Measurements from ENCODE around the gene PDE4C. TPM values are rescaled to one million over a fixed set of nuclear protein-coding genes. Genes with fewer than 3 reads are reported as not detected.

PDE4C gene
- total RNA-seq, 2 donors from 2014 or later: 0.10 TPM; not detected in 1

DNA sequence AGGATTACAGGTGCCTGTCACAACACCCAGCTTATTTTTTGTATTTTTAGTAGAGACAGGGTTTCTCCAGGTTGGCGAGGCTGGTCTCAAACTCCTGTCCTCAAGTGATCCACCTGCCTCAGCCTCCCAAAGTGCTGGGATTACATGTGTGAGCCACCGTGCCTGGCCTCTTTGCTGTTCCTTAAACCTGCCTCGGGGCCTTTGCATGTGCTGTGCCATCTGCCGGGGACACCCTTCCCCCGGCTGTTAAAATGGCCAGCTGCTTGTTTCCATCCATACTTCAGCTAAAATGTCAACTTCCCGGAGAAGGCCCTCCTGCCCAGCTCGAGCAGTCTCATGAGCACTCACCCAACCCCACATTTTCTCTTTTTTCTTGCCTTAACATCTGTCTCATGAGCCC lies 19.1 kb upstream of the PDE4C start:
- no peaks in the 10 kb centered on the region for H3K9me3 Mint-ChIP-seq
- H3K4me1 Mint-ChIP-seq (ENCODE audit: low read depth): no peaks in the 10 kb centered on the region
- DNase-seq: no peak
- H3K27me3 Mint-ChIP-seq (ENCODE audit: low read depth): no peaks in the 10 kb centered on the region
- H3K36me3 Mint-ChIP-seq (ENCODE audit: insufficient read depth in 2 of 2): no peaks in the 10 kb centered on the region
- no peak for ATAC-seq (replicated peaks in 1 of 2)
- no peak overlapping the region for H3K4me3 Mint-ChIP-seq
- H3K27ac Mint-ChIP-seq: no peak overlapping the region

DNA sequence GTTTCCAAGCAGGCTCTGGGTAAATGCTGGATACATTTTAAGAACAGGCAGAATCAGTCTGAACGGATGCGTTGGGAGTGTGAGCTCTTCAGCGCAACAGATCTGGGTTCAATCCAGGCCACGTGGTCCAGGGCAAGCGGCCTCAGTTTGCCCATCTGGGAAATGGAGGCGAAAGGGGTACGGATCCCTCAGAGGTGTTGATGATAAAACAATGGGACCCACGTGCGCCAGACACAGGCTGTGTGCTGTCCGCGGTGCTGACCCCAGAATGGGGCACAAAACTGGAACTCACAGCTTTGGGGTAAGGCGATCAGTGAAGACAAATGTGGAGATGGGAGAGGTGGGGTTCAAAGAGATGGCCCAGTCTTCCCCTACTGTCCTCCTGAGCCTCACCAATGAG lies 13.1 kb upstream of the PDE4C start:
- Mint-ChIP-seq H3K4me1 (ENCODE audit: low read depth) (no peaks in the 10 kb centered on the region), H3K9me3 (no peaks in the 10 kb centered on the region), H3K27me3 (ENCODE audit: low read depth) (peaks cover 17% of the 10 kb centered on the region), H3K4me3 (no peak overlapping the region), H3K36me3 (ENCODE audit: insufficient read depth in 2 of 2) (no peaks in the 10 kb centered on the region), H3K27ac (no peak overlapping the region)
- no peak for DNase-seq
- no peak for ATAC-seq (replicated peaks in 1 of 2)

DNA sequence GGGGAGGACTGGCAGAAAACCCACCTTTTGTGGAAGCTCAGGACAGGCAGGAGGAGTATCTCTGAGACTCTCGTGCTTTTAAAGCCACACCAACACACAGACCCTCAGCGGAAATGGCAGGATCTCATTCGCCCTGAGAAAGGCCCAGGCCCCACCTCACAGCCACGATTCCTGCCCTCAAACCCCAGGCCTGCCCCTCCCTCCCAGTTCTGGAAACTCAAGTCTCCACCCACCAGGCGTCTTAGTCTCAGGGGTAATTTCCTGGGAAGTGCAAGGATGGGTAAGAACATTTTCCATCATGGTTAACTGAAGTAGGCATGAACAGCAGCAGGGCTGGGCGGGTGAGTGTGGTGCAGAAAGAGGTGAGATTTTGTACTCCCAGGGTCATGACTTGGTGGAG lies 8.0 kb upstream of the PDE4C start:
- H3K4me1 Mint-ChIP-seq (ENCODE audit: low read depth): peaks cover 12% of the 10 kb centered on the region
- no peaks in the 10 kb centered on the region for H3K9me3 Mint-ChIP-seq
- H3K4me3 Mint-ChIP-seq: no peak overlapping the region
- H3K27ac Mint-ChIP-seq: no peak overlapping the region
- DNase-seq (no peak), ATAC-seq (replicated peaks in 1 of 2) (no peak)
- peaks cover 58% of the 10 kb centered on the region for H3K27me3 Mint-ChIP-seq (ENCODE audit: low read depth)
- peaks cover 0 to 3% of the 10 kb centered on the region in 2 donors for H3K36me3 Mint-ChIP-seq (ENCODE audit: insufficient read depth in 2 of 2)

DNA sequence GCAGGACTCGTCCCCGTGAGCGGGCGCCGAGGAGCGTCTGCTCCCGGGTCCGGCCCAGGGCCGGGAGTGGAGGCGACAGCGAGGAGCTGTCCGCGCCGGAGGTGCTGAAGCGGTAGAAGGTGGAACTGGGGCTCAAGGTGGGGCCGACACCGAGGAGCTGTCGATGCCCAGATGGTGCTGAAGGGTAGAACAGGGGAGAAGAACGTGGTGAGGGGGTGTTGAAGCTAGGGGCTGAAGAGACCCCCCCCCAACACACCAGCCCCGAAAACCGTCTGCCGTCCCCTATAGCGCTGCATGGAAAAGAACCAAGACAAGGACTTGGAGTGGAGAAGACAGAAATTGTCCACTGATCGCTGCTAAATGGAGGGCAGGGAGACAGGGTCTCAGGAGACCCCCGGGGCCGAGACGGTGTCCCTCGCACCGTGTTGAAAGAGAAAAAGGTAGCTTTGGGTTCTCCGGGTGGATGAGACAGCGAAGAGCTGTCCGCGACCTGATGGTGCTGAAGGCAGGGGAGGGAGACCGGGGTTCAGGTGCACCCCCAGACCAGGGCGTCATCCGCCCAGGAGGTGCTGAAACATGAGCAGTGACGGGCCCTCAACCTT lies 7.1 kb upstream of the PDE4C start:
- Mint-ChIP-seq H3K27ac (no peak overlapping the region), H3K4me1 (ENCODE audit: low read depth) (peaks cover 12% of the 10 kb centered on the region), H3K27me3 (ENCODE audit: low read depth) (peaks cover 55% of the 10 kb centered on the region), H3K9me3 (no peaks in the 10 kb centered on the region), H3K36me3 (ENCODE audit: insufficient read depth in 2 of 2) (peaks cover 0 to 3% of the 10 kb centered on the region in 2 donors), H3K4me3 (no peak overlapping the region)
- ATAC-seq (replicated peaks in 1 of 2): peak; percentile 52 to 57
- peak; percentile 51 to 65 for DNase-seq

DNA sequence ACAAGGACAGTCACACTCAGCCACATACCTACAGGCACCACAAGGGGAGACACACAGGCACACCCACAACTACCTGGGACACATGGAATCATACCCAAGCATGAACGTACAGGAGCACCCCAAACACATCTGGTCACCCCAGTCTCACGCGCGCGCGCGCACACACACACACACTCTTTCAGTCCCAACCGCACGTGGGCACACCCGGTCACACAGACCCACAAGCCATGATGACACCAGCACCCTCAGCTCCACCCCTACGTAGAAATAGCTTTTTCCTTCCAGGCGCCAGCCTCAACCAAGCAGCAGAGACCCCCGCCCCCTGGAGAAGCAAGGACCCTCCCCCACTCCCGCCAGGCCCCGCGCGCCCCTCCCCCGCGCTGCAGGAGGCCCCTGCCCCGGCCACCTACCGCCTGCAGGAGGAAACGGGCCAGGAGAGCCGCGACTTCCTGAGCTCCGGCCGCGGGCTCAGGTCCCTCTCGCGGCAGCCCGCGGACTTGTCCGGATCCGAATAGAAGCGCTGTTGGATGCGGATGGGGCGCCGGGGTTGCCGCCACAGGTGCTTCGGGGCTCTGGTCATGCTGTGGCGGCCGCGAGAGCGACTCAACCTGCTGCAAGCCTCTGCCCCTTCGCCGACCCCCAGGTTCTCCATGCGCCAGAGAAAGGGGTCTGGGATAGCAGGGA lies 6.4 kb upstream of the PDE4C start:
- peak; percentile 44 to 62 for ATAC-seq (replicated peaks in 1 of 2)
- Mint-ChIP-seq H3K27me3 (ENCODE audit: low read depth) (peaks cover 59% of the 10 kb centered on the region), H3K36me3 (ENCODE audit: insufficient read depth in 2 of 2) (peaks cover 0 to 3% of the 10 kb centered on the region in 2 donors), H3K4me3 (no peak overlapping the region), H3K4me1 (ENCODE audit: low read depth) (peaks cover 12% of the 10 kb centered on the region), H3K9me3 (no peaks in the 10 kb centered on the region), H3K27ac (no peak overlapping the region)
- DNase-seq: peak in 1 of 2 donors; percentile 33

DNA sequence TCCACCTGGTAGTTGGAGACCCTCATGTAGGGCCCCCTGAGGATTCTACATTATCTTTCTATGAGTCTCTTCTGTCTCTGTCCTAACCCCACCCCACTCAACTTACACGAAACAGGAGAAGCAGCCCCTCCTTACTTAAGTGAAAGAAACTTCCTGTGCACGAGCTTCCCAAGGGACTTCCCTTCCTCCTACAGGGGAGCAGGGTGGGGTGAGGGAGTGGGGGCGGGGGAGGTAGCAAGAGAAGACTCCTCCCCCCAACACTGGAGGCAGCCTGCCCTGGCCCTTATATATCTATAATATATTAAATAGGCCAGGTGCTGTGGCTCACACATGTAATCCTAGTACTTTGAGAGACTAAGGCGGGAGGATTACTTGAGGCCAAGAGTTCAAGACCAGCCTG lies 5.5 kb upstream of the PDE4C start:
- H3K36me3 Mint-ChIP-seq (ENCODE audit: insufficient read depth in 2 of 2): peaks cover 0 to 3% of the 10 kb centered on the region in 2 donors
- peaks cover 12% of the 10 kb centered on the region for H3K4me1 Mint-ChIP-seq (ENCODE audit: low read depth)
- H3K9me3 Mint-ChIP-seq: no peaks in the 10 kb centered on the region
- H3K27ac Mint-ChIP-seq: no peak overlapping the region
- H3K4me3 Mint-ChIP-seq: no peak overlapping the region
- DNase-seq (no peak), ATAC-seq (replicated peaks in 1 of 2) (no peak)
- peaks cover 68% of the 10 kb centered on the region for H3K27me3 Mint-ChIP-seq (ENCODE audit: low read depth)

DNA sequence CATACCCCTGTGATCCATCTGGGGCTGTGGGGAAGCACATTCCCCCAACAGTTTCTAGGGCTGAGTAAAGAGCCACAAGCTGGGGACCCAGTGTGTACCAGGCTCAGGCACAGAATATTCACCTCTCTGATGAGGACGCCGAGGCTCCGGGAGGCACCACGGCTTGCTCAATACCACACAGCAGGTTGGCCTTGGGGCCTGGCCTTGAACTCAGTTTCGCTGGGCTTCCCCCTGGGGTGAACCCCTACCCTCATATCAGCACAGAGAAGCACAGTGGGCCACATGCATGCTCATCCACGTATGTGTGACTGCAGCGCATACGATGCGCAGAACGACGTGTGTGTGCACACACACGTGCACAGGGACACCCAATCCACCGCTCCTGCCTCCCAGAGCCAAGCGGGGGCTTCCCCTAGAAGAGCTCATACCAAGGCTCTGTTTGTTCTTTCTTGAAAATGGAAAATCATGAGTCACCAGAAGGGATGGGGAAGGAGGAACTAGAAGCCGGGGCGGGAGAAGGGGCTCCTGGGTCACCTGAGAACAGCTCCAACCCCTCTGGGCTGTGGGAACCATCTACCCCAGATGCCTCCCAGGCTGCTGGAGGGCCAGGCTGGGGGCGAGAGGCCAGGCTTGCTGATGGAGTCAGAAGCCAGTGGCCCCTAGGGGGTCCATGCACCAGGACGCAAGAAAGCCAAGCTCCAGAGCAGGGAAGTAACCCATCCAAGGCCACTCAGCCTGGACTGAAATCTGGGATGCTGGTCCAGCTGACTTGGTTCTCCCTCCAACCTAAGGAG lies 4.9 kb upstream of the PDE4C start:
- DNase-seq: no peak
- no peak for ATAC-seq (replicated peaks in 1 of 2)
- Mint-ChIP-seq H3K36me3 (ENCODE audit: insufficient read depth in 2 of 2) (peaks cover 0 to 3% of the 10 kb centered on the region in 2 donors), H3K27me3 (ENCODE audit: low read depth) (peaks cover 71% of the 10 kb centered on the region), H3K4me3 (no peak overlapping the region), H3K9me3 (no peaks in the 10 kb centered on the region), H3K27ac (no peak overlapping the region), H3K4me1 (ENCODE audit: low read depth) (peaks cover 12% of the 10 kb centered on the region)

DNA sequence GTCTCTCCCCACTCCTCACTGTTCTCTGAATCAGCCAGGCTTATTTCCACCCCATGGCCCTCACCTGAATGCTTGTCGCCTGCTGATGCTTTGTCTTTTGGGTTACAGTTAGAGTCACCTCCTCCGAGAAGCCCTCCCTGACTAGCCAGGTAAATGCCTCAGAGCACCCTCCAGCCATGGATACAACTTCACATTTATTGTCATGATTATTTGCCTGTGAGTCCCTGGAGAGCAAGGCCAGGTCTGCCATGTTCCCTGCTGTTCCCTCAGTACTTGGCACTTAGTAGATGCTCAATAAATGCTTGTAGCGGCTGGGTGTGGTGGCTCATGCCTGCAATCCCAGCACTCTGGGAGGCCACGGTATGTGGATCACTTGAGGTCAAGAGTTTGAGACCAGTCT lies 3.7 kb upstream of the PDE4C start:
- H3K27ac Mint-ChIP-seq: no peak overlapping the region
- H3K27me3 Mint-ChIP-seq (ENCODE audit: low read depth): peaks cover 73% of the 10 kb centered on the region
- DNase-seq (no peak), ATAC-seq (replicated peaks in 1 of 2) (no peak)
- H3K4me1 Mint-ChIP-seq (ENCODE audit: low read depth): peaks cover 20% of the 10 kb centered on the region
- no peaks in the 10 kb centered on the region for H3K9me3 Mint-ChIP-seq
- peaks cover 0 to 3% of the 10 kb centered on the region in 2 donors for H3K36me3 Mint-ChIP-seq (ENCODE audit: insufficient read depth in 2 of 2)
- no peak overlapping the region for H3K4me3 Mint-ChIP-seq

DNA sequence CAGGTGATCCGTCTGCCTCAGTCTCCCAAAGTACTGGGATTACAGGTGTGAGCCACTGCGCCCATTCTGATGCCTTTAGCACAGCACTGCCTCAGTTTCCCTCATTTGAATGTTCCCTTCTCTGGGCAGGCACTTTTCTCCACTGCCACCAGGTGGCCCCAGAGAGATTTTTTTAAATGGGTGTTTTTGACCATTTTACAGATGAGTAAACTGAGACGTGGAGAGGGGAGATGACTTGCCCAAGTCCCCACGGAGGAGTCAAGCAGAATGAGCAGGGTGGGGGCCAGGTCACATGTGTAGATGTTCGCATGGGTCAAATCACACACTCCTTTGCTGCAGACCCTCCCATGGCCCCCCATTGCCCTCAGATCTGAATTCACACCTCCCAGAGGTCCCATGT lies 3.2 kb upstream of the PDE4C start:
- Mint-ChIP-seq H3K9me3 (no peaks in the 10 kb centered on the region), H3K27ac (no peak overlapping the region), H3K4me1 (ENCODE audit: low read depth) (peaks cover 24% of the 10 kb centered on the region), H3K4me3 (no peak overlapping the region), H3K36me3 (ENCODE audit: insufficient read depth in 2 of 2) (peaks cover 0 to 3% of the 10 kb centered on the region in 2 donors), H3K27me3 (ENCODE audit: low read depth) (peaks cover 77% of the 10 kb centered on the region)
- DNase-seq (no peak), ATAC-seq (replicated peaks in 1 of 2) (no peak)

DNA sequence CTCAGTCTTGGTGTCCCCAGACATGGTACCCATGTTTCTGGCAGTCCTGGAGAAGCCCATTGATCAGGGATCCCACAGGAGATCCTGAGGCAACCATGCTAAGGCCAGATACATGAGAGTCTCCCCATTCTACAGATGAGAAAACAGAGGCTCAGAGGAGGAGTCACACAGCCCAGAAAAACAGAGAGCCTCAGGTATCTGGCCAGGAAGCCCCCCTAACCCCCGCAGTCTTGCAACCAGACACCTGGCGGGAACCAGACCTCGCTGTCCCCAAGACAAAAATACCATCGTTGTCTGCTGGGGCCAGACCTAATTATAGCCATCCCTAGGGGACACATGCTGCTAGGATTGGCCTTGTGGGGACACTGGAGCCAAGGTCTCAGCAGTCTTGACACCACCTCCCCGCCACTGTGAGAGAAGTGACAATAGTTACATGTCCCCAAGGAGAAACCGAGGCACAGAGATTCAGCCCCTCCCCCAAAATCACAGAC lies 1.6 kb upstream of the PDE4C start:
- DNase-seq (no peak), ATAC-seq (replicated peaks in 1 of 2) (no peak)
- H3K9me3 Mint-ChIP-seq: no peaks in the 10 kb centered on the region
- no peak overlapping the region for H3K4me3 Mint-ChIP-seq
- no peak overlapping the region for H3K27ac Mint-ChIP-seq
- H3K4me1 Mint-ChIP-seq (ENCODE audit: low read depth): peaks cover 32% of the 10 kb centered on the region
- H3K27me3 Mint-ChIP-seq (ENCODE audit: low read depth): peaks cover 69% of the 10 kb centered on the region
- H3K36me3 Mint-ChIP-seq (ENCODE audit: insufficient read depth in 2 of 2): peaks cover 0 to 3% of the 10 kb centered on the region in 2 donors

GRCh38 chr19:18226956-18227780 lies 930 bp upstream of the PDE4C start:
- H3K4me1 Mint-ChIP-seq (ENCODE audit: low read depth): peaks cover 27% of the 10 kb centered on the region
- H3K27me3 Mint-ChIP-seq (ENCODE audit: low read depth): peaks cover 65% of the 10 kb centered on the region
- H3K9me3 Mint-ChIP-seq: no peaks in the 10 kb centered on the region
- no peak for ATAC-seq (replicated peaks in 1 of 2)
- no peak for DNase-seq
- H3K27ac Mint-ChIP-seq: no peak overlapping the region
- H3K36me3 Mint-ChIP-seq (ENCODE audit: insufficient read depth in 2 of 2): peaks cover 0 to 1% of the 10 kb centered on the region in 2 donors
- peak overlapping the region in 1 of 2 donors; percentile 2 for H3K4me3 Mint-ChIP-seq

DNA sequence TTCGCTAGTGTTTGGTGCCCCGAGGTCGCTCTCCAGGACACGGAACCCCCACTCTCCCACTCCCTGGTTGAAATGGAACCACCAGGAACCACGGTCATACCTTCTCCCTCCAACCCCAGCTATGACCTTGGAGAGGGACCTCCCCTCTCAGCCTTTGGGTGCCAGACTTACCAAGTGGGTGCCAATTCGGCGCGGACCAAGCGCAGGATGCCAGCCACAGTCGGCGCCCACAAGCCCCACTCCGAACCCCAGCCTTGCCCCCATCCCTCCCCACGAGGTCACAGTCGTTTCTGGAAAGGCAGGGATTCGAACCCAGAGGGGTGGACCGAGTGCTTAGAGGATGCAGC lies 910 bp downstream of the PDE4C start:
- Mint-ChIP-seq H3K27me3 (ENCODE audit: low read depth) (peaks cover 60% of the 10 kb centered on the region), H3K4me1 (ENCODE audit: low read depth) (peaks cover 20% of the 10 kb centered on the region), H3K27ac (no peak overlapping the region), H3K4me3 (peak overlapping the region; percentile 96), H3K9me3 (no peaks in the 10 kb centered on the region), H3K36me3 (ENCODE audit: insufficient read depth in 2 of 2) (peaks cover 0 to 1% of the 10 kb centered on the region in 2 donors)
- ATAC-seq (replicated peaks in 1 of 2) (no peak), DNase-seq (no peak)

Measured in activated T-cell treated with anti-CD3 and anti-CD28 coated beads, Interleukin-2, amount 50 U/mL, for 72 hours (primary cell).